ENCODE data around the gene YPEL2.

YPEL2 gene

GRCh38 chr17:59428916-59429485, 97.5 kb downstream of the YPEL2 start:
- TF ChIP-seq, protein P1, sequence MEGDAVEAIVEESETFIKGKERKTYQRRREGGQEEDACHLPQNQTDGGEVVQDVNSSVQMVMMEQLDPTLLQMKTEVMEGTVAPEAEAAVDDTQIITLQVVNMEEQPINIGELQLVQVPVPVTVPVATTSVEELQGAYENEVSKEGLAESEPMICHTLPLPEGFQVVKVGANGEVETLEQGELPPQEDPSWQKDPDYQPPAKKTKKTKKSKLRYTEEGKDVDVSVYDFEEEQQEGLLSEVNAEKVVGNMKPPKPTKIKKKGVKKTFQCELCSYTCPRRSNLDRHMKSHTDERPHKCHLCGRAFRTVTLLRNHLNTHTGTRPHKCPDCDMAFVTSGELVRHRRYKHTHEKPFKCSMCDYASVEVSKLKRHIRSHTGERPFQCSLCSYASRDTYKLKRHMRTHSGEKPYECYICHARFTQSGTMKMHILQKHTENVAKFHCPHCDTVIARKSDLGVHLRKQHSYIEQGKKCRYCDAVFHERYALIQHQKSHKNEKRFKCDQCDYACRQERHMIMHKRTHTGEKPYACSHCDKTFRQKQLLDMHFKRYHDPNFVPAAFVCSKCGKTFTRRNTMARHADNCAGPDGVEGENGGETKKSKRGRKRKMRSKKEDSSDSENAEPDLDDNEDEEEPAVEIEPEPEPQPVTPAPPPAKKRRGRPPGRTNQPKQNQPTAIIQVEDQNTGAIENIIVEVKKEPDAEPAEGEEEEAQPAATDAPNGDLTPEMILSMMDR (IDR thresholded peaks at IDR 0.05; ENCODE audit: low read depth, low read length), result no peak
- no peak for DNase-seq (ENCODE audit: extremely low read depth, low read depth)

DNA sequence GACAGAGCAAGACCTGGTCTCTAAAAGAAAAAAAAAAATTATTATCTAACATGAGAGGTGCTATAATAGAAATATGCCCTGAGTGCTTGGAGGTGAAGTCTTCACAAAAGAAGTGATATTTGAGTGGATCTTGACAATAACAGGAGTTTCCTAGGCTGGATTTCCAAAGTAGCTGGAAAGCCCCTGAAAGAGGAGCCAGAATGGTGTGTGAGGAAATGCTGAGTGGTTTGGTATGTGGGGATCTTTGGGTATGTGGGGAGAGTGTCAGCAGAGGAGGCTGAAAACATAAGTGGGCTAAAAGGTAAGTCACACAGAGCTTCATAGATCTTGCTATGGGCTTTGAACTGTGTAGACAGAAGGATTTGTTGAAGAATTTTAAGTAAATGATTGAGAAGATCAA, 100.1 kb downstream of the YPEL2 start:
- TF ChIP-seq, protein P1 (IDR thresholded peaks at IDR 0.05; ENCODE audit: low read depth, low read length), result no peak
- no peak for DNase-seq (ENCODE audit: extremely low read depth, low read depth)

DNA sequence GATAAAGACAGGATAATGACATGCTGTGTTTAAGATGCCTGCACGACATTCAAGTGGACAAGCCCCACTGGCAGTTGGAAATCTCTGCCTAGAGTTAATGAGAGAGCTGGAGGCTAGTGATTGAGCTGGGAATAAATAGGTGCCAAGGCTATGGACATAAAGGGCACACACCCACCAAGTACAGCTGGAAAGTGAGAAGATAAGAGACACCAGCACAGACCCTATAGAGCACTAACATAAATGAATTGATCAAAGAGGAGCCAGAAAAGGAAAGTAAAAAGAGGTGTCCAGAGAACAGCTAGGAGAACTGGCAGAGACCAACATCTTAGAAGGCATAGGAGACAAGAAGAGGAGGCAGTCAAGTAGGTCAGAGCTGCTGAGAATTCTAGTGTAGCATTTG, 101.2 kb downstream of the YPEL2 start:
- no peak for DNase-seq (ENCODE audit: extremely low read depth, low read depth)

DNA sequence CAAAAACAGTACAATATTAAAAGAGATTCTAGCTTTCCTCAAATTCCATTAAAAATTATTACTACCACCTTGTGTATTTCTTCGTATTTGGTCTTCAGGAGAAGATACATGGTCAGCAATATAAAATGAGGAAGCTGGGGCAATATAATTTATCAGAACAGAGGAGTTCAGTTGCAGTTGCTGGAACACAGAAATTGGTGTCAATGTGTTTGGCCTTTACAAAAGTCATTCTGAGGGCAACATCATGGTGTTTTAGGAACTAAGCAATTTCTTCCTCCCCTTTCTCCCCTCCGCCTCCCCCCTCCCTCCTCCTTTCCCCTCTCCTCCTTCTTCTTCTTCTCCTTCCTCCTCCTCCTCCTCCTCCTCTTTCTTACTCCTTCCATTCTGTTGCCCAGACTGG, 102.1 kb downstream of the YPEL2 start:
- TF ChIP-seq, protein P1 (IDR thresholded peaks at IDR 0.05; ENCODE audit: low read depth, low read length), result no peak
- DNase-seq (ENCODE audit: extremely low read depth, low read depth), result no peak

More for the DNA sequence above, 101.2 kb downstream of the YPEL2 start:
- TF ChIP-seq, protein P1 (IDR thresholded peaks at IDR 0.05; ENCODE audit: low read depth, low read length), result no peak

DNA sequence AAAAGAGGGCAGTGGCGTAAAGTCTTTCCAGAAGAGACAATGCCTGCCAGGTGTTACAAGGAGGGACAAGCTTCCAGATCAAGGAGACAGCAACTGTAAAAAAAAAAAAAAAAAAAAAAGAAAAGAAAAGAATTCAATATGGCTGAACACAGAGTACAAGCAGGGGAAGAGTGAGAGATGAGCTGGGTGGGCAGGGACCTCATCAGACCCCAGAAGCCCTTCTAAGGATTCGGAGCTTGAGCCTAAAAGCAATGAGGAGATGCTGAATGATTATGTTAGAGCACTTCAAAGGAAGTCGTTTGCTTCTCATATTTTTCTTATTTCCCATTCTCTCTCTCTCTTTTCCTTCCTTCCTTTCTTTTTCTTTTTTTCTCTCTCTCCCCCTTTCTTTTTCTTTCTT, 103.0 kb downstream of the YPEL2 start:
- TF ChIP-seq, protein P1 (IDR thresholded peaks at IDR 0.05; ENCODE audit: low read depth, low read length), result no peak
- no peak for DNase-seq (ENCODE audit: extremely low read depth, low read depth)

DNA sequence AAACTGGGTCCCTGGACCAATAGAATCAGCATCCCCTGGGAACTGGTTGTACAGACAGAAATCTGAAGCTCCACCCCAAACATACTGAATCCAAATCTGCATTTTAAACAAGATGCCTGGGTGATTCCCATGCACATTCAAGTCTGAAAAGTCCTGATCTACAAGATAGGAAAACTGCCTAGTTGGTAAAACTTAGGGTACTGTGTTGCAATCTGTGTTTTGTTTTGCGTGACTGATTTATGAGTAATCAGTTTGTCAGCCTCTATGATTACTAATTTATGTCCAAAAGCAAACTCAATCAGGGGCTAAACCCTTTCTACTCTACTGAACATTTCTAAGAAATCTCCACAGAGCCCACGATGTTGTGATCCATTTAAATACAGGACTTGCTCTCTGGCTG, 103.8 kb downstream of the YPEL2 start:
- TF ChIP-seq, protein P1 (IDR thresholded peaks at IDR 0.05; ENCODE audit: low read depth, low read length), result no peak
- DNase-seq (ENCODE audit: extremely low read depth, low read depth), result peak; percentile 86

GRCh38 chr17:59436900-59437299, 105.4 kb downstream of the YPEL2 start:
- TF ChIP-seq, protein P1 (IDR thresholded peaks at IDR 0.05; ENCODE audit: low read depth, low read length), result no peak
- DNase-seq (ENCODE audit: extremely low read depth, low read depth), result no peak

Measured in AG09319 (cell line).